SKM-1 treated with dmso at 0.1 percent for 144 hours (cell line): ENCODE measurements around the gene CNOT3.
"Not testable (repeated sequence)": the region's sequence is repeated elsewhere in the genome, so short reads cannot be mapped to it uniquely, and the experiment has no call there.

ENCODE experiments used
- DNase-seq: peaks from one replicate; lab custom pipeline; 2025; ENCODE audit not compliant: unreplicated experiment; lab: John Stamatoyannopoulos, UW

The CNOT3 gene

GRCh38 chr19:54137699-54138488 lies at the start of gene CNOT3:
CNOT3 (plus strand) TSS chr19:54137762; CDS start chr19:54142979, 5,217 bp downstream.
- no peak for DNase-seq

DNA sequence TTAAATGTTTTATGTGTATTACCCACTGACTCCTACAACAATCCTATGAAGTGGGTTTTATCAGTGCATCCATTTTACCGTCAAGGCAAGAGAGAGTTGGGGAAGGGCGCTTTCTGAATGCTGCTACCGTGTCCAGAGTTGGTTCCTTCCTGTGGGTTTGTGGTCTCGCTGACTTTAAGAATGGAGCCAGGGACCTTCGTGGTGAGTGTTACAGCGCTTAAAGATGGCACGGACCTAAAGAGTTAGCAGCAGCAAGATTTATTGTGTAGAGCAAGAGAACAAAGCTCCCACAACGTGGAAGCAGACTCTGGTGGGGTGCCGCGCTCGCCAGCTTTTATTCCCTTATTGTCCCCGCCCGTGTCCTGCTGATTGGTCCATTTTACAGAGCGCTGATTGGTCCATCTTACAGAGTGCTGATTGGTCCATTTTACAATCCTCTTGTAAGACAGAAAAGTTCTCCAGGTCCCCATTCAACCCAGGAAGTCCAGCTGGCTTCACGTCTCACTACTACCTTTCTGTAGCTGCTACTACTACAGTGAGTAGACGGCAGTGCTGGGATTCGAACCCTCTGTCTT lies 43.0 kb upstream of the CNOT3 start:
- no peak for DNase-seq

GRCh38 chr19:54095136-54095858 lies 42.3 kb upstream of the CNOT3 start:
- DNase-seq = no peak

DNA sequence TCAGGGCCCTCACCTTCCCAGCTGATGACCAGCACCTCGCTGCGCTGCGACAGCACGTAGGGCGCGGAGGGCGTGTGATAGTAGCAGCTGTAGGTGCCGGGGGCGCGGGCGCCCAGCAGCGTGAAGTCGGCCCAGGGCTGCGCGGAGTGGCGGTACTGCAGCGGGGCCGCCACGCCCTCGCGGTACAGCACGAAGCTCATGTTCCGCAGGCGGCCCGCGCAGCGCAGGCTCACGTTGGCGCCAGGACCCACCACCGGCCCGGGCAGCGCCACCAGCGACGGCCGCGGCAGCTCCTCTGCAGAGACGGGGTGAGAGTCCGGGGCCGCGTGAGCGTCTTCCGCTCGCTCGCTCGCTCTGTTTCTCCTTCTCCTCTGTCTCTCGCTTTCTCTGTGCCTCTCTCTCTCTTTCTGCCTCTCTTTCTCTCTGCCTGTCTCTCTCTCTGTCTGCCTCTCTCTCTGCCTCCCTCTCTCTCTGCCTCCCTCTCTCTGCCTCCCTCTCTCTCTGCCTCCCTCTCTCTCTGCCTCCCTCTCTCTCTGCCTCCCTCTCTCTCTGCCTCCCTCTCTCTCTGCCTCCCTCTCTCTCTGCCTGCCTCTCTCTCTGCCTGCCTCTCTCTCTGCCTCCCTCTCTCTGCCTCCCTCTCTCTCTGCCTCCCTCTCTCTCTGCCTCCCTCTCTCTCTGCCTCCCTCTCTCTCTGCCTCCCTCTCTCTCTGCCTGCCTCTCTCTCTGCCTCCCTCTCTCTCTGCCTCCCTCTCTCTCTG lies 41.5 kb upstream of the CNOT3 start:
- not testable (repeated sequence) for DNase-seq

- no peak for DNase-seq
These were observed 40.9 kb upstream of the CNOT3 start for GRCh38 chr19:54096617-54097106.

DNA sequence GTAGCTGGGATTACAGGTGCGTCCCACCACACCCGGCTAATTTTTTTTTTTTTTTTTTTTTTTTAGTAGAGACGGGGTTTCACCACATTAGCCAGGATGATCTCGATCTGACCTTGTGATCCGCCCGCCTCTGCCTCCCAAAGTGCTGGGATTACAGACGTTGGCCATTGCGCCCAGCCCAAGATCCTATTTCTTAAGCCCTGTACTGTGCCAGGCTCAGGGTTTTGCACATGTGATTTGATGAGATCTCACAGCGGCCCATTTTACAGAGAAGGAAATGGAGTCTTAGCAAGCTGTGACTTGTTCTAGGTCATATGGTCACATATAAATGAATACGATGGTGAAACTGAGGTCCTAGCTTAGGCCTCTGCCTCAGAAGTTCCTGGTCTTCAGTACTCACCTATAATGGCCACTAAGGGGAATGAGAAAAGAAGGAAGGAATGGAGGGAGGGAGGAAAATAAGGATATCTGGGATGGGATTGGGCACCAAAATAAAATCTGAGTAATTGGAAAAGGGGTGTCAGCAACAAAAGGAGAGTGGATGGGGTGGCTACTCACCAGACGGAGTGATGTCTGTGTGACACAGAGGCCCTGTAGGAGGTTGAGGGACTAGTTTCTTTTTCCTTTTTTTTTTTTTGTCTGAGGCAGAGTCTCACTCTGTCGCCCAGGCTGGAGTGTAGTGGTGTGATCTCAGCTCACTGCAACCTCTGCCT lies 38.2 kb upstream of the CNOT3 start:
- DNase-seq = no peak

DNA sequence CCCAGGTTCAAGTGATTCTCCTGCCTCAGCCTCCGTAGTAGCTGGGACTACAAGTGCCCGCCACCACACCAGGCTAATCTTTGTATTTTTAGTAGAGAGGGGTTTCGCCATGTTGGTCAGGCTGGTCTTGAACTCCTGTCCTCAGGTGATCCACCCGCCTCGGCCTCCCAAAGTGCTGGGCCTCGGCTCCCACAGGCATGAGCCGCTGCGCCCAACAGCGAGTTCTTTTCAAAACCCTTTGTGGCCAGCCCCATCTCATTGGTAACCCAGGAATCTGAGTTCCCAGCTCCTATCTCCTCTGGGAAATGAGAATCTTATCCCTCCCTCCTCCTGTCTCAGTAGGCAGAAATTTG lies 37.7 kb upstream of the CNOT3 start:
- not testable (repeated sequence) for DNase-seq

DNA sequence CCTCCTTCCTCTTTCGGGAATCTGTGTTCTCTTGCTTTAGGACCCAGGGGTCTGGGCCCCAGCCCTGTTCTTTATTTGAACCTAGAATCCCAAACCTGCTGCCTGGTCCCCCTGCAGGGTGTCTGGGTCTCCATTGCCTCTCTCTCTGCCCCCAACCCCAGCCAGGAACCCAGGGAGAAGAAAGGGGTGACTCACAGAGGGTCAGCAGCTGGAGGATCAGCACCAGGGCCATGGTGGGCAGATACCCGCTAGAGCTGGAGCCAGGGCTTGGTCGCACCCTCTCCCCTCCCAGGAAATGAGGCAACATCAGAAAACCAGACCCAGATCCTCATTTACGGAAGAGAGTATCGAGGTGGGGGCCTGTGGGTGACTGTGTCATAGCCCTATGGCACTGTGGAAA lies 37.0 kb upstream of the CNOT3 start, which contains the start of gene OSCAR:
Gene OSCAR (minus strand): TSS at position 243 of the 400 bp plus-strand sequence. CDS start 11 bp downstream, at position 232.
- peak; percentile 53 for DNase-seq

DNA sequence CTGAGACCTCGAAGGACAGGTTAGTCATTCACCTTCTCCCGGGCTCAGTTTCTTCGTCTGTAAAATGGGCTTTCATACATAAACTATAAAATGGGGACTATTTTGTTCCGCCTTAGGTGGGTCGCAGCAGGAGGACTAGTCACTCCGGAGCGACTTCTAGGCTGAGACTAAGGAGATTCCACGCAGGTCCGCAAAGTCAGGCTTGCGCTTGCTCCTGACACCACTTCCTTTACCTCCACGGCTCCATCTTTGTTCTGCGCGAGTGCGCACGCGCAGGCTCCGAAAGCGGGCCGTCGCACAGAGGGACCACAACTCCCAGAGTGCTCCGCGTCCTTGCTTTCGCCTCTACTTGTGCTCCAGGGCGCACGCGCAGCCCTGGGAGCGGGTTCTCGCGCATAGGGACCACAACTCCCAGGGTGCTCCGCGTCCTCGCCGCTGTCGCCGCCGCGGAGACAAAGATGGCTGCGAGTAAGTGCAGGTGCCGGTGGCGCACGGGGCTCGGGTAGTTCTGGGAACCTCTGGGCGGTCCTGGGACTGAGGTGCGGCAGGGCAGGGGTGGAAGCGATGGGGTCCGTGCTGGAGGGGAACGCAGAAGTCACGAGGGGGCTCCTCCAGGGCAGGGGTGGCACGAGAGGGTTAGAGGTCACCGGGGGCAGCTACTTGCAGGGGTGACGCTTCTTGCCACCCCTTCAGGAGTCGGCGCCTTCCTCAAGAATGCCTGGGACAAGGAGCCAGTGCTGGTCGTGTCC lies 35.0 kb upstream of the CNOT3 start, which contains the start of gene NDUFA3:
Gene NDUFA3 (plus strand): TSS at position 435 of the 749 bp plus-strand sequence. CDS start 24 bp downstream, at position 459.
- peak; percentile 78 for DNase-seq

- DNase-seq = no peak
These were observed 32.4 kb upstream of the CNOT3 start for GRCh38 chr19:54104998-54105715.

DNA sequence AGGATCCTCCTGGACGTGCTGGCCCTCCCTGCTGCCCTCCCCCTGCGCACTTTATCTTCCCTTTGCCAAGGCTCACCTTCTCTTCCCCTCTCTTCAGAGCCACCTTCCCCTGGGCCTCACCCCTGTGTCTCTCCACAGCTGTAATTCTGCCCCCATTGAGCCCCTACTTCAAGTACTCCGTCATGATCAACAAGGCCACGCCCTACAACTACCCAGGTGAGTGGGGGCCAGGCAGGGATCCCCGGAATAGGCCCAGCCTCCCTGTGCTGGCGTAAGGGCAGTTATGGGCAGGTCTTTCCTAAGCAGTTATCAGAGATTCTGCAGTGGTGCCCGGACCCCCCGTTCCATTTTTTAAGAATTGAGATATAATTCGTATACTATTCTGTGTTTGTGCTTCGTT lies 31.8 kb upstream of the CNOT3 start:
- DNase-seq = no peak

DNA sequence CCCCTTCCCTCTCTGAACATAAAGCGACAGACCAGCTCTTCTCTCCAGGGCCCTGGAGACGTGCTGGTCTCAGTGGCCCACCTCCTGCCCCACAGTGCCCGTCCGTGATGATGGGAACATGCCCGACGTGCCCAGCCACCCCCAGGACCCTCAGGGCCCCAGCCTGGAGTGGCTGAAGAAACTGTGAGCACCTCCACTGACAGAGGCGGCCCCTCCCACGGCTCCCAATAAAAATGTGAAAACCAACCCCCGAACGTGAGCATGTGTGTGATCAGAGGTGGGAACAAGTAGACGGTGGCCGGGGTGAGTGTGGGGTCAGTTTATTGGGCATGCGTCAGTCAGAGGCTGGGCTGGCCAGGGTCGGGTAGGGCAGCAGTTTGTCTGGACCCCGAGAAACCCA lies 30.8 kb upstream of the CNOT3 start:
- no peak for DNase-seq

DNA sequence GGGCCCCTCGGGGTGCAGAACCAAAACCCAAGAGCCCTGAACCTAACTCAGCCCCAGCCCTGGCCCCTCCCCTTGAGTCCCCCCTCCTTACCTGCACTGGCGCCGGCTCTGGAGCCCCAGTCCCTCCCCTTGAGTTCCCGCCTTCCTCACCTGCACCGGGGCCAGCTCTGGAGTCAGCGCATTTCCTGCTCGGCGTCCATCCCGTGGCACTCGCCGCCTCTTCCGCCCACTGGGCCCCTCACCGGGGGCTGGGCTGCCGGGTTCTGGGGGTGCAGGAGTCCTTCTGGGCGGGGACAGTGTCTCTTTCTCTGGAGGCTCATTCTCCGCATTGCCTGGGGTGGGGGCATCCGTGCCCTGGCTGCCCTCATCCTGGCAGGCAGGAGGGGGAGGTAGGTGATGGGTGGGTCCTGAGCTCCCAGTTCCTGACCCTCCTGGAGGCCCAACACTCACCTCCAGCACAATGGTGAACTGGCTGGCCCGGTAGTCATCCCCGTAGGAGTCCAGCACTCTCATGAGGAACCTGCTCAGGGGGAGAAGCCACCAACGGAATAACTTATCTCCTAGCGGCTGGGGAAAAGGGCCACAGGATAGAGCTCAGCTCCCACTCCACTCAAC lies 29.6 kb upstream of the CNOT3 start:
- DNase-seq = no peak

DNA sequence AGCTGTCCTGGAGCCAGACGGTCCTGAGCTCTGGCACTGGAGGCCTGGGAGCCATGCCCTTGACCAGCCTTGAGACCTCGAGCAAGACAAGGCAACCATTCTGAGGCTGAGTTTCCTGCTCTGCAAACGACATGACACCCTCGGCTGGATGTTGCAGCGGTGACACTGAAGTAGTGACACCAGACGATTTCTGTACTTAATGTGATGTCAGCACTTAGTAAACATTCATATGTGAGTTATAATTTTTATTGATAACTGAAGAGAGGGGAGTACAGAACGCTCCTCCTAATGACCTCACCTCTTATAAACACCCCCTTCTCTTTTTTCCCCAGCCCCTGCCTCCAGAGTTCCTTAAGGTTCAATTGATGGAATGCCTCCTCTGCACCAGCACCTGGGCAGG lies 29.1 kb upstream of the CNOT3 start:
- DNase-seq = no peak

DNA sequence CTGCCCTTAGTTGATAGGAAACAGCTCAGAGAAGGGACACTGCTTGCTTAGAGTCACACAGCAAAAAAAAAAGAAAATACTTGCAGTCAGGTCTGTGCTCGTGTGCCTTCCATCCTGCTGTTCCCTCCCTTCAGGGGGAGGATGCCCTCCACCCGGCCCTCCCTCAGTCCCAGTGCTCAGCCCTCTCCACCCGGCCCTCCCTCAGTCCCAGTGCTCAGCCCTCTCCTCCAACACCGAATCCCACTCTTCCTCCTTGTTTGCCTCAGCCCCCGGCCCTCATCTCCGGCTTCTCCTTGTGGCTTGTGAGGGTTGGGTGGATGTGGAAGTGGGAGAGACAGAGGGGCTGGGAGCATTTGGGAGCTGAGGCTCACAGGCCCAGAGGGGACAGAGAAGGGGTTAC lies 27.9 kb upstream of the CNOT3 start:
- DNase-seq = no peak

- DNase-seq = no peak
These were observed 23.0 kb upstream of the CNOT3 start for GRCh38 chr19:54114340-54115108.

- DNase-seq = peak; percentile 81
These were observed 22.2 kb upstream of the CNOT3 start, which contains the start of the genes PRPF31 and TFPT for GRCh38 chr19:54115109-54116063. PRPF31 (plus strand) TSS chr19:54115754; CDS start chr19:54118279, 2,525 bp downstream. TFPT (minus strand) TSS chr19:54115657; CDS start chr19:54115269, 388 bp downstream.
